Measurements from ENCODE around the gene VWCE.
"Not testable (repeated sequence)": the region's sequence is repeated elsewhere in the genome, so short reads cannot be mapped to it uniquely, and the experiment has no call there.

VWCE gene

DNA sequence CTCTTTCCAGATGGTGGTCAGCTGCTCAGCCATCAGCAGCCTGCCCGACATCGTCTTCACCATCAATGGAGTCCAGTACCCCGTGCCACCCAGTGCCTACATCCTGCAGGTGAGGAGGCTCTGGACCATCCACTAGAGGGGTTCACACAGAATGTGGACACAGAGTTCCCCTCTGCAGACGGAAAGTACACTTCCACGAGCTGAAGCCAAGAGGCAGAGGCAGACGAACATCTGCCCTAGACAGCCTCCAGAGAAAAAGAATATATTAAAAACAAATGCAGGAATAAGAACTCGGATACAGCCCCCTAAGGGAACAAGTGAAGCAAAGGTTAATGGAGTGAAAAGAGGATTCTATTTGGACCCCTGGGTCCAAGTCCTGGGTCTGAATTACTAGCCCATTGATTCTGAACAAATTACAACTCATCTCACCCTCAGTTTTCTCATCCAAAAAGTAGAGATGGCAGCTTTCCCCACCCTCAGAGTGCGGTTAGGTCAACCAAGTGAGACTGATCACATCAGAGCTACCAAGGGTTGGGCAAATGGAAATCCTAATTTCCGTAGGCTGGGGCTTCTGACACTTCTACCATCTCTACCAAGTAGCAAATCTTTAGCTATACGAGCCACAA lies 83.7 kb downstream of the VWCE start:
- not testable (repeated sequence) for H3K9me2 ChIP-seq (replicated peaks; ENCODE audit: low read depth, low read length); H4K20me1 ChIP-seq (ENCODE audit: insufficient read depth, low read length, poor library complexity, severe bottlenecking); H3K4me1 ChIP-seq (ENCODE audit: insufficient read depth, low read length, poor library complexity, severe bottlenecking); H3K79me2 ChIP-seq (ENCODE audit: insufficient read depth, low read length); H3K4me2 ChIP-seq (ENCODE audit: low read depth, low read length, poor library complexity, severe bottlenecking); H3F3A ChIP-seq (ENCODE audit: low read depth); H3K27me3 ChIP-seq (ENCODE audit: insufficient read depth, low read length, poor library complexity, severe bottlenecking); H3K4me3 ChIP-seq (ENCODE audit: low read length, poor library complexity, severe bottlenecking); H3K36me3 ChIP-seq (ENCODE audit: insufficient read depth, low read length); H3K9ac ChIP-seq (ENCODE audit: low read depth, low read length, poor library complexity, severe bottlenecking); H3K9me3 ChIP-seq (ENCODE audit: insufficient read depth, low read depth, low read length); H2AFZ ChIP-seq (ENCODE audit: low read length)

DNA sequence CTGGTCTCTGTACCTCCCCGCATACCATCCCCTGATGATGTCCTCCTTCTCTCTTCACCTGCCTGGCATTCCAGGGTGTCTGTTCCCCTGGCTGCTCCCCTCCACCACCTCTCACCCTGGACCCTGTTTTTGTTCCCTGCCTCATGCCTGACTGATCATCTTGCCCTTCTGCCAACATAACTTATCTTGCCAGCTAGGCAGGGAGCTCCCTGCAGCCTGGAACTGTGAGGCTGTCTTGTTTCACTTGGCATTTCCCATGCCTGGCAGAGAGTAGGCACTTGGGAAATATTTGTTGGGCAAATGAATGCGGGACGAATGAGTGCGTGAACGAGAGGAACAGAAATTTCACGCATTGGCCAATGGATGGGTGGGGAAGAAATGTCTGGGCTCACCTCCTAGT lies 84.5 kb downstream of the VWCE start:
- H3K4me1 ChIP-seq (ENCODE audit: insufficient read depth, low read length, poor library complexity, severe bottlenecking); H4K20me1 ChIP-seq (ENCODE audit: insufficient read depth, low read length, poor library complexity, severe bottlenecking); H3K27me3 ChIP-seq (ENCODE audit: insufficient read depth, low read length, poor library complexity, severe bottlenecking); H3K79me2 ChIP-seq (ENCODE audit: insufficient read depth, low read length); H3K4me3 ChIP-seq (ENCODE audit: low read length, poor library complexity, severe bottlenecking); H3K4me2 ChIP-seq (ENCODE audit: low read depth, low read length, poor library complexity, severe bottlenecking); H3F3A ChIP-seq (ENCODE audit: low read depth); H3K9me2 ChIP-seq (replicated peaks; ENCODE audit: low read depth, low read length); H3K9ac ChIP-seq (ENCODE audit: low read depth, low read length, poor library complexity, severe bottlenecking); H2AFZ ChIP-seq (ENCODE audit: low read length); H3K9me3 ChIP-seq (ENCODE audit: insufficient read depth, low read depth, low read length); H3K36me3 ChIP-seq (ENCODE audit: insufficient read depth, low read length): not testable (repeated sequence)
